HCT116 (cell line): ENCODE measurements around the gene ARHGAP18. TPM values are rescaled to one million over a fixed set of nuclear protein-coding genes. Genes with fewer than 3 reads are reported as not detected.
A peak's percentile ranks its signal among the peaks of the same experiment; 100 is the strongest.

ENCODE experiments used
- ATAC-seq: fragments of 200-7000 bp; cut with Tn5 transposase; 2 replicates; pipeline ENCODE4 v1.9.1; 2020; ENCODE audit warnings: mild to moderate bottlenecking, moderate library complexity
- BruUV-seq: library from RNA; stranded (reverse); fragments of 400-500 nt; replicated peaks from 2 replicates; lab custom pipeline; 2021; lab: Mats Ljungman, UMichigan
- CTCF ChIA-PET: fragments of 300-600 bp; sonication (Branson Sonifier 250); formaldehyde crosslinking; loops from one replicate; lab custom pipeline; 2021; ENCODE audit warnings: antibody characterized with exemption; lab: Charles Lee
- POLR2A ChIA-PET: fragments of 300-600, 350-600 bp; sonication (Branson Sonifier 250); formaldehyde crosslinking; loops from one replicate; lab custom pipeline; 2021; ENCODE audit warnings: antibody characterized with exemption; lab: Charles Lee
- RAD21 ChIA-PET, 2 experiments: fragments of 300-600 bp; sonication (Branson Sonifier 250); formaldehyde crosslinking; loops; one replicate each; lab custom pipeline; 2023; ENCODE audit warnings: low total read pairs in 2 of 2; ENCODE audit not compliant: uncharacterized antibody in 2 of 2, unreplicated experiment in 2 of 2, low non-redundant PET in 1 of 2; lab: Charles Lee
- DNase-seq: peaks from one replicate; pipeline ENCODE4 v3.0.0-alpha.2; 2010; ENCODE audit warnings: low read depth, low spot score
- H2AFZ ChIP-seq: fragments of 200-600 bp; shearing (Covaris generic), sonication (generic); 2 replicates; pipeline ENCODE4 v1.6.1; 2017; ENCODE audit warnings: low read depth, mixed run types, mixed read lengths, antibody characterized with exemption, low read length; ENCODE audit not compliant: poor library complexity, severe bottlenecking
- H3K27ac ChIP-seq: 2 replicates; pipeline ENCODE4 v1.5.1; 2012; ENCODE audit warnings: low read depth, low read length
- H3K27me3 ChIP-seq: fragments of 200-600 bp; sonication (generic); 2 replicates; pipeline ENCODE4 v1.6.1; 2016; ENCODE audit warnings: mixed run types, low read length, mixed read lengths; ENCODE audit not compliant: insufficient read depth
- H3K36me3 ChIP-seq, 2 experiments: fragments of 200-500 bp in 1 of 2; fragments of 200-600 bp in 1 of 2; sonication (Bioruptor generic) in 1 of 2; sonication (generic) in 1 of 2; 2 replicates each; pipeline versions ENCODE4 v1.5.1 to v1.6.1; 2014 to 2016; ENCODE audit warnings: low read length in 2 of 2, inconsistent platforms in 1 of 2, mixed read lengths in 1 of 2, mixed run types in 1 of 2; ENCODE audit not compliant: insufficient read depth in 2 of 2, control insufficient read depth in 1 of 2
- H3K4me1 ChIP-seq, 2 experiments: fragments of 200-600 bp in 1 of 2; sonication (generic) in 1 of 2; 2 replicates each; pipeline versions ENCODE4 v1.5.1 to v1.6.1; 2012 to 2017; ENCODE audit warnings: low read length in 2 of 2, inconsistent platforms in 1 of 2, mild to moderate bottlenecking in 1 of 2, mixed read lengths in 1 of 2, mixed run types in 1 of 2, moderate library complexity in 1 of 2; ENCODE audit not compliant: insufficient read depth in 2 of 2, control insufficient read depth in 1 of 2
- H3K4me2 ChIP-seq: fragments of 200-600 bp; sonication (generic); 2 replicates; pipeline ENCODE4 v1.6.1; 2017; ENCODE audit warnings: mixed run types, low read length, mixed read lengths
- H3K4me3 ChIP-seq, 2 experiments: fragments of 200-600 bp in 1 of 2; sonication (generic) in 1 of 2; replicated peaks in 1 of 2; 2 replicates each; pipeline ENCODE4 v1.5.1; 2011 to 2016; ENCODE audit warnings: low read length in 2 of 2, control low read depth in 1 of 2, low read depth in 1 of 2, mild to moderate bottlenecking in 1 of 2, mixed read lengths in 1 of 2, mixed run types in 1 of 2
- H3K79me2 ChIP-seq: fragments of 200-600 bp; sonication (generic); 2 replicates; pipeline ENCODE4 v1.6.1; 2017; ENCODE audit warnings: mild to moderate bottlenecking, mixed run types, low read length, moderate library complexity, mixed read lengths; ENCODE audit not compliant: insufficient read depth
- H3K9ac ChIP-seq: fragments of 200-600 bp; sonication (generic); 2 replicates; pipeline ENCODE4 v1.6.1; 2016; ENCODE audit warnings: low read length, mixed read lengths
- H3K9me2 ChIP-seq: fragments of 200-600 bp; sonication (generic), shearing (Covaris generic); 2 replicates; pipeline ENCODE4 v1.6.1; 2017; ENCODE audit warnings: mixed run types, mild to moderate bottlenecking, moderate library complexity; ENCODE audit not compliant: insufficient read depth
- H3K9me3 ChIP-seq, 2 experiments: fragments of 200-500 bp in 1 of 2; fragments of 200-600 bp in 1 of 2; sonication (Bioruptor generic) in 1 of 2; sonication (generic) in 1 of 2; 2 replicates each; pipeline ENCODE4 v1.6.1; 2014 to 2017; ENCODE audit warnings: low read length in 2 of 2, mixed read lengths in 2 of 2, inconsistent platforms in 1 of 2, low read depth in 1 of 2, mild to moderate bottlenecking in 1 of 2, mixed run types in 1 of 2, moderate library complexity in 1 of 2; ENCODE audit not compliant: control insufficient read depth in 1 of 2, insufficient read depth in 1 of 2
- H4K20me1 ChIP-seq: fragments of 200-600 bp; sonication (generic), shearing (Covaris generic); 2 replicates; pipeline ENCODE4 v1.6.1; 2017; ENCODE audit warnings: mixed run types, mild to moderate bottlenecking, moderate library complexity; ENCODE audit not compliant: insufficient read depth
- CBX3 ChIP-seq: IDR thresholded peaks from 2 replicates; pipeline ENCODE4 v1.6.1; 2012; ENCODE audit warnings: low read depth
- CEBPB ChIP-seq: IDR thresholded peaks from 2 replicates; pipeline ENCODE4 v1.6.1; 2012; ENCODE audit warnings: low read depth
- CTCF ChIP-seq, 3 experiments: fragments of 200-600 bp in 1 of 3; sonication (generic) in 1 of 3; IDR thresholded peaks in 2 of 3; conservative IDR thresholded peaks in 1 of 3; 2 replicates each; pipeline ENCODE4 v1.5.1; 2012 to 2017; ENCODE audit warnings: low read depth in 2 of 3, low read length in 2 of 3, antibody characterized with exemption in 1 of 3, borderline replicate concordance in 1 of 3, control low read depth in 1 of 3, mild to moderate bottlenecking in 1 of 3, mixed read lengths in 1 of 3, mixed run types in 1 of 3, moderate library complexity in 1 of 3; ENCODE audit not compliant: insufficient read depth in 1 of 3
- EZH2 ChIP-seq: fragments of 200-600 bp; sonication (generic); IDR thresholded peaks from 2 replicates; pipeline ENCODE4 v1.6.1; 2017; ENCODE audit warnings: antibody characterized with exemption, mixed run types
- FOSL1 ChIP-seq: IDR thresholded peaks from 2 replicates; pipeline ENCODE4 v1.6.1; 2012; ENCODE audit warnings: low read depth
- JUND ChIP-seq: IDR thresholded peaks from 2 replicates; pipeline ENCODE4 v1.6.1; 2012
- POLR2A ChIP-seq: IDR thresholded peaks from 2 replicates; pipeline ENCODE4 v1.7.0; 2011; ENCODE audit warnings: borderline replicate concordance; ENCODE audit not compliant: insufficient read depth, insufficient read length; ENCODE audit errors: extremely low read depth
- SIN3A ChIP-seq: IDR thresholded peaks from 2 replicates; pipeline ENCODE4 v1.6.1; 2012; ENCODE audit warnings: low read depth
- SP1 ChIP-seq: IDR thresholded peaks from 2 replicates; pipeline ENCODE4 v1.6.1; 2012; ENCODE audit warnings: low read depth
- SRF ChIP-seq: IDR thresholded peaks from 2 replicates; pipeline ENCODE4 v1.6.1; 2012; ENCODE audit warnings: low read depth
- intact Hi-C: fragments of 100-400 bp; cut with micrococcal nuclease; formaldehyde crosslinking; loops from 2 replicates; pipeline ENCODE4 v1.10.0; 2022
- total RNA-seq: library from RNA; stranded (reverse); gene quantifications from one replicate; pipeline ENCODE4 v1.2.1, GENCODE V29; 2021; ENCODE audit not compliant: unreplicated experiment

ARHGAP18 gene
- total RNA-seq, 1 experiment from 2014 or later: 70.3 TPM

GRCh38 chr6:129679275-129679674 lies 30.7 kb downstream of the ARHGAP18 start:
- Histone ChIP-seq H2AFZ (no peak overlapping the region), H3K9ac (peak overlapping the region; percentile 59), H3K9me2 (no peaks in the 10 kb centered on the region), H3K27me3 (no peaks in the 10 kb centered on the region), H3K4me1 (peaks cover 97 to 98% of the 10 kb centered on the region in 2 experiments), H3K4me2 (peak overlapping the region; percentile 66), H3K79me2 (peaks cover 91% of the 10 kb centered on the region), H3K36me3 (no peaks in the 10 kb centered on the region), H3K27ac (peak overlapping the region; percentile 97), H3K9me3 (no peaks in the 10 kb centered on the region), H4K20me1 (no peaks in the 10 kb centered on the region), H3K4me3 (peak overlapping the region; percentile 15 to 33; a peak in 3 of 4 replicates)
- TF ChIP-seq SIN3A (no peak), CTCF (IDR thresholded peaks at IDR 0.05 in 2 of 3, conservative IDR thresholded peaks at IDR 0.05 in 1 of 3; ENCODE audit: borderline replicate concordance in 1 of 3, insufficient read depth in 1 of 3, low read depth in 2 of 3, low read length in 2 of 3) (no peak), JUND (peak; percentile 23; the same call in 1 of the 2 replicates), SP1 (0 out of 2 replicates have a peak, but pooled peaks have one; percentile 3), SRF (0 out of 2 replicates have a peak, but pooled peaks have one; percentile 15), FOSL1 (no peak), CEBPB (0 out of 2 replicates have a peak, but pooled peaks have one; percentile 13), CBX3 (no peak), EZH2 (no peak), POLR2A (no peak)
- RAD21 ChIA-PET: no interaction called here
- no peak for DNase-seq
- POLR2A ChIA-PET: no interaction called here
- CTCF ChIA-PET: no interaction called here
- TSS peak; percentile 69 for BruUV-seq
- no peak for ATAC-seq
- intact Hi-C loops: no loop called here
